Stimulated activated CD4-positive, alpha-beta T cell treated with anti-CD3 and anti-CD28 coated beads, Interleukin-12 subunit alpha, Interleukin-12 subunit beta, amount 100 ng/mL, for 24 hours (primary cell): Measurements from ENCODE around the gene GPR78.

Experiments used
- DNase-seq, 2 experiments: peaks; one replicate each; pipeline ENCODE4 v3.0.0-alpha.2; 2020; ENCODE audit warnings: low read depth in 2 of 2

GPR78 gene

DNA sequence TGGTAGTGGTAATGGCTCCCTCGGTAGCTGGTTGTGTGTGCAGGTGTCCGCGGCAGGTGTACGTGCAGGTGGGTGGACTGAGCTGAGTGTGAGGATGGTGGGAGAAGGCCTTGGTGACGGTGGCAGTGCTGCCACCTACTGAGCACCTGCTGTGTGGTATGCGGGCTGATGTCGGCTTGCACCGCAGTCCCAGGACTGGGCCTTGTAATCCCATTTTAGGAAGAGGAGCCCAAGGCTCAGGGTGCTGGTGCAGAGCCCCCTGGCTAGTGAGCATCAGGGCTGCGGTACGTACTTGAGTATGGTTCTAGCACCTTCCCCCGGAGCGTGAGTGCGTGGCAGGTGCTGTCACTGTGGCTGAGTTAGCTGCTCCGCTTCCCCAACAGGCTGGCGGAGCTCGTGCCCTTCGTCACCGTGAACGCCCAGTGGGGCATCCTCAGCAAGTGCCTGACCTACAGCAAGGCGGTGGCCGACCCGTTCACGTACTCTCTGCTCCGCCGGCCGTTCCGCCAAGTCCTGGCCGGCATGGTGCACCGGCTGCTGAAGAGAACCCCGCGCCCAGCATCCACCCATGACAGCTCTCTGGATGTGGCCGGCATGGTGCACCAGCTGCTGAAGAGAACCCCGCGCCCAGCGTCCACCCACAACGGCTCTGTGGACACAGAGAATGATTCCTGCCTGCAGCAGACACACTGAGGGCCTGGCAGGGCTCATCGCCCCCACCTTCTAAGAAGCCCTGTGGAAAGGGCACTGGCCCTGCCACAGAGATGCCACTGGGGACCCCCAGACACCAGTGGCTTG lies 6.7 kb downstream of the GPR78 start:
- no peak for DNase-seq

DNA sequence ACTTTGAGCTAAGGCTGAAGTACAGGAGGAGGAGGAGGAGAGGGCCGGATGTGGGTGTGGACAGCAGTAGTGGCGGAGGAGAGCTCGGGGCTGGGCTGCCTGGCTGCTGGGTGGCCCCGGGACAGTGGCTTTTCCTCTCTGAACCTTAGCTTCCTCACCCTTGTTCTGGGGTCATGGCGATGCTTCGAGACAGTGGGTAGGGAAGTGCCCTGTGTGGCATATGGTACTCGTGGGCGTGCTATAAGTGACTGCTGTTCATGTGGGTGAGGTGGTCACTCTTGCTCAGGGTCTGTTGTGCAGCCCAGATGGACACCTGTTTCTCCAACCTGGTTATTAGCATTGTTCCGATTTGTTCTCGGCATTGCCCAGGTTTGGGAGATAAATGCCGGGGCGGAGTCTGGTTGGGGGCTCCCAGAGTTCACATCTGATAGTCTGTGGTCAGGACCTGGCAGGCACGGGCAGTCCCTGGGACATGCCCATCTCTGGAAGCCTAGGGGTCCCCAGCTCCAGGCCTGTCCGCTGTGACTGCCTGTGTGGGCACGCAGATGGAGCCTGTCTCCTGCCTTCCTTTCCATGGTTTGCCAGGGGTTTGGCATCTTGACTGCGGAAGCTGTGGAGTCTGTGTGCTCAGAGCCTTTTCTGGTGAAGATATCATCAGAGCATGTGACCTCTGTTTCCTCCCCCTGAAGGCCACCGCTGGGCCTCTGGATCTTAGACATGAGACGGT lies 7.4 kb downstream of the GPR78 start:
- no peak for DNase-seq

DNA sequence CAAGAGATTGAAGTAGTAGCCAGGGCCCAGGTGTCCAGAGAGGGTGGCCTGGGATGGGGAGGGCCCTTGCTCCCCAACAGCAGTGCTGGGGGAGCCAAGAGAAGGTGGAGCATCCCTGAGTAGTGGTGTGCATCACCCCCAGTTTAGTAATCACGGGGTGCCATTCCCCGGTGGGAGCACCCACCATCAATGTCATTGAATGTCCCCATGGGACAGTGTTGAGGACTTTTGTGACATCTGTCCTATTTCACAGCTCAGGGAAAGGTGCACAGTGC lies 7.9 kb downstream of the GPR78 start:
- no peak for DNase-seq

DNA sequence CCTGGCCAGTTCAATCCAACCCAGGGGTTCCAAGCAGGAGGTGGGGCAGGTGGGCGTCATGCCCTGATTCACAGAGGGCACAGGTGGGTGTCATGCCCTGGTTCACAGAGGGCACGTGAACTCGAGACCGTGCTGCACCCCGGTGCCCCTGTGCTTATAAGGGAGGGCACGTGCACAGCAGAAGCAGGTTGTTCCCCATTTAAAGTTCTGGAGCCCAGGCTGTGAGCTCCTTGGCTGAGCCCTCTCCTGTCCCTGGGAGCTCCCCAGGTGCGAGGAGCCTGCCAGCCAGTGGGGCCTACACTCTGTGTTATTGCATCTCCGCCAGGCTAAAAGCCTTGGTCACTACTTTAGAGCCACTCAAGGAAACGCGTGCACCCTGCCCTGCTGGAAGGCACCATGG lies 9.1 kb downstream of the GPR78 start:
- no peak for DNase-seq

DNA sequence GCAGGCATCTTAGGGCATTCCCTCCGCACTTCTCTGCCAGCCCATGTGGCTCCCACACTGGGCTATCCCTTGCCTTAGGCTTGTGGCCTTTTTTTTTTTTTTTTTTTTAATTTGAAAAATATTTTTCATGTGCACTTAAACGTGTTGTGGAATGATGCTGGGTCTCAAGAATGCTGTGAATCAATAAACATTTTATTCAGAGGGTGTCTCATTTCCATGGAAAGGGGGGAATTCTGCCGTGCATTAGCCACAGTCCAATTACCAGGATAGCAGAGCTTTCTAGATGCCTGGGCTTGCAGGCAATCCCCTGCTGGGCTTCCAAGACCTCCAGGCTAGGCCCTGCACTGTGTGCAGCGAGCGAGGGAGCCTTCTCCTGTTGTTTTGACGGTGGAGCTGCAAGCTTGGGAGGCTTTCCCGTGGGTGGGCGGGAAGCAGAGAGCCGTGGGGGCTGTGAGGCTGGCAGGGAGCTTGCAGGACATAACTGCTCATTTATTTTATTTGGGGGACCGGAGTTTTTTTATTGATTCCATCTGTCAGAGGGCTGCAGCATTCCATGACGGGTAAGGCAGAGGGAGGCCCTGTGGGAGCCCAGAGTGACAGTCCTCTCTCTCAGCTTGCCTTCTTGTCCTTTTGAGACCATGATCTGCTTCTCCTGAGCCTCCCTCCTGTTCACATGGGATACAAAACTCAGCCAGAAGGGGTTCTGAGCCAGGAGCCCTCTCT lies 9.8 kb downstream of the GPR78 start:
- DNase-seq: no peak

DNA sequence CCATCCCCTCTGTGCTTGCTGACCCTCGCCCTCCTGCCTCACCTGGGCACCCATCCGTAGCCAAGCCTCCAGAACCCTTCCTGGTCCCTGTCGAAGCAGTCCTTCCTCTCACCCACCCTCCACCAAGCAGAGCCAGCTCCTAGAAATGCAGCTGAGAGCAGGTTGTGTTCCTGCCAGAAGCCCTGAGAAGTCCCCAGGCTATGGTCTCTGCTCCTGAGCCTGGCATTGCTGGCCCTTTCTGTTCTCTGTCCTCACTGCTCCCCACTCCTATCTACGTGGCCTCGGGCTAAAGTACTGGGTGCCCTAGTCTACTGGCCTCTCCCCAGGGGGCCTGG lies 10.3 kb downstream of the GPR78 start:
- no peak for DNase-seq

DNA sequence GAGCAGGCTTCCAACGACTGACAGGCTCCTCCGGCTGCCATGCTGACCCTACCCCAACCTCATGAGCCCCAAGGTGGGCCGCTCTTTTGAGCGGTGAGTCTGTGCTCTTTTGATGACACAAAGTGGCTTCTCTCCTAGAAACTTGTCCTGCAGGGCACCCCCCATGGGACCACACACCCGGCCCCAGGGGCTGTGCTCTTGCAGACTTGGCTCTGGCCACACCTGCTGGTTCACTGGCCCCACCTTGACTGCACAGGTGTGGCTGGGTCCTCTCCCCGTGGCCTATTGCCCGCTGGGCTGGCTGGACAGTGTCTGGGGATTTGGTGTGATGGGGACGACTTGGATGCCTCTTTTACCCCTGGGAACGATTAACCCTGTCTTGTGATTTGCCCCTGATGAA lies 10.9 kb downstream of the GPR78 start:
- DNase-seq: no peak

DNA sequence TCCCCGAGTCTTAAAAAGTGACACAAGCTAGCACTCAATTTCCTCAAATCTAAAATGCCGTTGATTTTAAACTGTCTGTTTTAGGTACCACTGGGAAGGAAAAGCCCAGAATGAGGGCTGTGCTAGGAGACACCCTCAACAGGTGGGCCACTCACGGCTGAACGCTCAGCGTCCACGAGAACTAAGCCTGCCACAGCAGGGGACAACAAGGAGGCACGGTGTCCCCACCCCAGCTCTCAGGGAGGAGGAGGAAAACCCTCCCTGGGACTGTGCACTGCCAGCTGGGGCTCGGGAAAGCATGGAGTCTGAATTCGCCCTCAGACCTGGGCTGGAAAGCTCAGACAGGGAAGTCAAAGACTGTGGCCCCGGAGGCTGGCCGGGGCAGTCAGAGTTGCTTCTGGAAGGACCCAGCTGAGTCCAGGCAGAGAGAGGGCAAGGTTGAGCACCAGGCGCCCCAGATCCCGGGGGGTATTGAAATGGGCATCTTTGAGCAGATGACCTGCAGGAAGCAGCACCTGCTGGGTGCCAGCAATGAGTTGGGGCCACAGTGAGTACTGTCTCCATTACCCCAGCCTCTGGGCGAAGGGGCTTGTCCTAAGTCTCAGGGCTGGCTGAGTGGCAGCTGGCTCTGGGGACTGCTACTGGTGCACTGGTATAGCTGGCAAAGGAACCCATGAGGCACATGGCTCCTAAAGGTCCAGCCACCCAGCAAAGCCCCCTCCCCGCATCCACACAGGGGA lies 11.6 kb downstream of the GPR78 start:
- no peak for DNase-seq

DNA sequence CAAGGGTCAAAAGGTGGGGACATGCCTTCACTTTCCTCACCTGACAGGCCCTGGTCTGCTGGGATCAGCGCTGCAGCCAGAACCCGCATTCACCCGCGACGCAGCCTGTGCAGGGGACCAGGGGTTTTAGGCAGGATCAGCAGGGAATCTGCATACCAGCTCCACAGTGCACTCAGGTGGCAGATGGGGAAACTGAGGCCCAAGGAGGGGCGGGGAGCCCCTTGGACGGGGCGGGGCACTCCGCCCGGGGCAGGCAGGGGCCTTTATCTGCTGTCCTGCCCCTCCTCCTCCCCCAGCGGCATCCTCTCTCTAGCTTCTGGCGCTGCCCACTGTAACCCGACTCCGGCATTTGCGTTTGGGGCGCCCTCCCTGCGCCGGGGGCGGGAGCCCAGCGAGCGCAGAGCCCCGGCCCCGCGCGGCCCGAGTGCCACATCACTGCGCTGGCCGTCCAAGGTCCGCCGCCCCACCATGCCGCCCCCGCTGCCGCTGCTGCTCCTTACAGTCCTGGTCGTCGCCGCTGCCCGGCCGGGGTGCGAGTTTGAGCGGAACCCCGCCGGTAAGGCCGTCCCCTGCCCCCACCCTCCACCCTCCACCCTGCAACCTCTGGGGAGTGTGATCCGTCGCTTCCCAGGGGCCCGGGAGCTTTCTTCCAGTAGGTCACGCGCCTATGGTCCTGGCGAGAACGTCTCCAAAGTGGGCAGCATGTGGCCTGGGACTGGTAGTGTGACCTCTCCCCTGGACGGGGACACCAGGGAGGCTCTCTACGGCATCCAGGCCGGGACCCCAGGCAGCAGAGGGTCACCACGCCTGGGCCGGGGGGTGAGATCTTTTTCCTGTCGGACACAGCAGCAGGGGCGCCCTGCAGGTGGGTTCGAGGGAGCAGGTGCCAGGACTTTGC lies 12.4 kb downstream of the GPR78 start, which contains the start of gene CPZ:
TSS of gene CPZ (plus strand) at position 400 of the 898 bp plus-strand sequence. CDS start at position 469, 69 bp downstream.
- DNase-seq: no peak

DNA sequence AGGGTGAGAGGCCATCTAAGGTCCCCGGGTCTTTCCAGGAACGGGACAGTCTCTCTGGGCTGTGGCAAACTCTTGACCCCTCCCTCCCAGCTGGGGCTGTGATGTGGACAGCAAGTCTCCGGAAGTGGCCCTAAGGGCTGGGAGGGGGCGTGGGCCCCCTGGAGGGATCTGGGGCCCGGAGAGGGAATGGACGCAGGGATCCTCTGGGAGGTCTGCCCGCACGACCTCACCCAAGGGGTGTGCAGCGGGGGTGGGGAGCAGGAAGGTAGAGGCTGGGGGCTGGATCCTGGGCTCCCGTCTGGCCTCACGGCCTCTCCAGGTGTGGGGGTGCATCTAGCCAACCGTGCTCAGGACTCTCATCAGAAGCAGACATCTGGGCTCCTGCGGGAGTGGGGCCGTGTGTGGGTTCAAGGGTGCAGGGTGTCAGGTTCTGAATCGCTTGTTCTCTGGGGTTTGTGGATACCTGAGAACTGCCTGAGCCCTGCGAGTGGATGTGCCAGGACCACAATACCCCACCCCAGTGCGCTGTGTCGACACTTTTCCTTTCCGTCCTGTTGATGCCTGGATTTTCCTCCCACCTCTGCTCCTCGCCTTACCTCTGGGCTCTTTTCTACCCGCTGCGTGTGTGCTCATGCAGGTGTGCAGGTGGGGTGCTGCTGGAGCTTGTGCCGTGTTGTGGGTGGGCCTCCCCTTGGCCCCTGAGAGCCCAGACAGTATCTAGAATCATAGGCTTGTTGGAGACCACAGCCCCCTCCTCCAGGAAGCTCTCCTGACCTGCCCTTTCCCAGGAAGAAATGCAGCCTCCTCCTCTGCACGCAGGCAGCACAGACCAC lies 13.3 kb downstream of the GPR78 start:
- DNase-seq: no peak

DNA sequence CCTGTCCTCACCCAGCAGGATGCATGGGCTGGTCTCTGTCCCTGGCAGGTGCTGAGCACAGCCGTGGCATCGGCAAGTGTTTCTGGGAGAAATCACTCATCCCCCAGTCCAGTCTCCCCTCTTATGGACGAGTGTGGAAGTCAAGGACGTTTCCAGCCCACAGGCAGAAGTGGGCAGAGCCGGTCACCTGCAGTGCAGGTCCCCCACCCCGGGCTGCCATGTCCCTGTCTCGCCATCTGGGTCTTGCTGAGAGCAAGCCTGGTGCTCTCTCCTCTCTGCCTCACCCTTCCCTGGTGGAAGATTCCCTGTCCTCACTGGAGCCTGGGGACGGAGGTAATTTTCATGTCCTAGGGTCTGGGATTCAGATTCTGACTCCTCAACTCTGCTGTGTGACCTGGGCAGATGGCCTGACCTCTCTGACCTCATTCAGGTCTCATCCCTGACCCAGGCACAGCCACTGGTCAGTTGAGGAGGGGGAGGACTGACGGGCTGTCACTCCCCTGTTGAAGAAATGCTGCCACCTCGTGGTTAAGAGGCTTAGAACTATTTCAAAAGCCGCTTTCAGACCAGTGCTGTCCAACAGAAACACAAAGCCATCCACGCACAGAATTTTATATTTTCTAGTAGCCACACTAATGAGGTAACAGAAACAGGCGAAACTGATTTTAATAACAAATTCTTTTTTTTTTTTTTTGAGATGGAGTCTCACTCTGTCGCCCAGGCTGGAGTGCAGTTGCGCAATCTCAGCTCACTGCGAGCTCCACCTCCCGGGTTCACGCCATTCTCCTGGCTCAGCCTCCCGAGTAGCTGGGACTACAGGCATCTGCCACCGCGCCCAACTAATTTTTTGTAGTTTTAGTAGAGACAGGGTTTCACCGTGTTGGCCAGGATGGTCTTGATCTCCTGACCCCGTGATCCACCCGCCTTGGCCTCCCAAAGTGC lies 14.2 kb downstream of the GPR78 start:
- no peak for DNase-seq

DNA sequence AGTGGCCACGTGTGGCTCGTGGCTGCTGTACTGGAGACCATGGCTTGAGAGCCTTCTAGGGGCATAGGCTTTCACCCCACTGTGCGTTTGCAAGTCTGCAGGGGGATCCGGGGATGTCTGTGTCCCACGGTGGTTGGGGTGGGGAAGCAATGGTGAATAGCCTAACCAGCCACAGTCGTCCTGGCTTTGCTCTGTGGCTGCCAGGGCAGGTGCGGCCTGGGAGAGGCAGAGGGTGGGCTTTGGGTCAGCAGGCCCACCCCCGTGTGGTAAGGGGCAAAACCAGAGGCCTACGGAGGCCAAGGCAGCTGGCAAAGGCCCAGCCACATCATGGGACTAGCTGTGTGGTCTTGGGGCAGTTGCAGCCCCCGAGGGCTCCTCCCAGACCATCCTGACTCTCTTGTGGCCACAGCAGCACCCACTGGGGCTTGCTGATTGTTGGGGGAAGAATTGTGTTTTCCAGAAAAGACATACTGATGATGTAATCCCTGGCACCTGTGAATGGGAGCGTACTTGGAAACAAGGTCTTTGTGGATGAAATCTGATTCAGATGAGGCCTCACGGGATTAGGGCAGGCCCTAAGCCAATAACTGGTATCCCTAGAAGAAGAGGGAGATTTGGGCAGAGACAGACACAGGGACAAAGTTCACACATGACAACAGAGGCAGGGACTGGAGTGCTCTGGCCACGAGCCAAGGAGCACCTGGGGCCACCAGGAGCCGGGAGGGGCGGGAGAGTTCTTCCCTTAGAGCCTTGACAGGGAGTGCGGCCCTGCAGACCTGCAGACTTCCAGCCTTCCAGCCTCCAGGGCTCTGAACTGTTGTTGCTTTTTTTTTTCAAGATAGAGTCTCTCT lies 15.3 kb downstream of the GPR78 start:
- DNase-seq: no peak

DNA sequence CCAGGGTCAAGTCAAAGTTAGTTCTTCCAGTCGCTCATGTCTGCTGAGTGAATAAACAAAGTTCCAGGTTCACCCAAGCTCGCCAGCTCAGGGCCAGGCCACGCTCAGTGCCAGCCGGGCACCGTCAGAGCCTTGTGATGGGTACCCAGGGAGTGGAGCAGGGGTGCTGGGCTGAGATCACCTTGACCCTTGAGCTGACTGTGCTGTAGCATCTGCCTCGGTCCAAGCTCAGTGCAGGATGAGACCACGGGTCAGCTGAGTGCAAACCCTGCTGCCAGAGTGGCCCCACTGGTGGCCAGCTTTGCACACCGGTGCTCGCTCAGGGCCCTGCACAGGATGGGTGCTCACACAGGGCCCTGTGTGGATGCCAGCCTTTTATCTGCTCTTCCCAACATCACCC lies 16.7 kb downstream of the GPR78 start:
- no peak for DNase-seq

DNA sequence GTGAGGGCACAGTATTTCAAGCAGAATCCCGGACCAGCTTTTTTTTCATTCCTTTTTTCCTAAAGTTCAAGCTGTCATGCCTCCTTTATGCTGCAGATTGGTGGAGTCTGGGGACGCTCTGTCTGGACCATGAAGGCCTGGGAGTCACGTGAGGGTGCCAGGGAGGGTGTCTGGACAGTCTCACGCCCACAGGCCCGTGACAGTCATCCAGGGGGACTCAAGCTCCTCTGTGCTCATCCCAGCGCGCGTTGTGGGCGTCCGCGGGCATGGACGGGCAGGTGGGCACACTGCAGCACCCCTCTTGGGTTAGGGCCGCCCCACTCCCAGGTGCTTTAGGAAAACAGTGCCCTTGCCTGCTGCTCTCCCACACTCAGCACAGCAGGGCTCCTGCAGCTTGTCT lies 17.1 kb downstream of the GPR78 start:
- no peak for DNase-seq

DNA sequence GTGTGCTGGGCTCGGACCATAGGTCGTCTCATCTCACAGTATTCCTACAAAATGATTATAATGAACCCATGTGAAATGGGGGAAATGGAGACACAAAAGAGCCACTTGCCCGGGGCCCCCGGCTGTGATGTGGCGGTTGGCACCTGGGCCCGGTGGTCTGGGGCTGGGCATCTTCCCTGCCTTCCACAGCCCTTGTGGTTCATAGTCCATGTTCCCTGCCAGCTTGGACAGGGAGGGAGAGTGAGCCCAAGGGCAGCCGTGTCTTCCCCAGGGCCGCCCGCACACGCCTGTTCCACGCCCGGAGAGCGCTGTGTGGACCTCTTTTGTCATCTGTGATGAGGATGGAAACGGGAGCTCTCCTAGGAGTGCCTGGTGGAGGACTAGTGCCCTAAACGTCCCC lies 17.6 kb downstream of the GPR78 start:
- no peak for DNase-seq

DNA sequence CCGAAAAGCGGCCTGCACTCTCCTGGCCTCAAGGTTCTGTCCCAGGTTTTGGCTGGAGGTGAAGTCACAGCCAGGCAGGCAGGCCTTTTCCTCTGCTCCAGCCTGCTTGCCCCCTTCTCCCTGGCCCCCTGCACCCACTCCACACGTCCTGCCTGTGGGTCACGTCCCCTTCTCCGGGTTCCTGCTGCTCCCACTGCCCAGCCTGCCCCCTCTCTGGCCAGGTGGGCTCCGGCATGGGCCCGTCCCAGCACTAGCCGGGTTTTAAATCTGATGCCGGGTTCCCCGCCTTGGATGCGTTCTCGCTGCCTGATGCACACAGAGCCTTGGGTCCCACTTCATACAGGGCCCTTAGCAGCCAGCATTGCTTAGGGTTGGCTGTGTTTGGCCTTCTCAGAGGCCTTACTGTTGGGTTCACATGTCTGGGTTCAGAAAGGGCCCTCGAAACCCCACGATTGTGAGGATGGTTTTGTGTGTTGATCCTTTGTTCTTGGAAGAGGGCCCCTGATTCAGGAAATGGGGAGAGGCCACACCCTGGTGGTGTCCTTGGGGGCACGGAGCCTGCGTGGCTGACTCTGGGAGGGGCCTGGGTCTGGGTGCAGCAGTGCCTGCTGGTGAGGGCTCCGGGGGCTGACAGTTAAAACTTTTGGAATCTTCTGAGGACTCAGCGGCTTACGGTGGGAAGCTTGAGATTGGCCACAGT lies 18.3 kb downstream of the GPR78 start:
- no peak for DNase-seq

DNA sequence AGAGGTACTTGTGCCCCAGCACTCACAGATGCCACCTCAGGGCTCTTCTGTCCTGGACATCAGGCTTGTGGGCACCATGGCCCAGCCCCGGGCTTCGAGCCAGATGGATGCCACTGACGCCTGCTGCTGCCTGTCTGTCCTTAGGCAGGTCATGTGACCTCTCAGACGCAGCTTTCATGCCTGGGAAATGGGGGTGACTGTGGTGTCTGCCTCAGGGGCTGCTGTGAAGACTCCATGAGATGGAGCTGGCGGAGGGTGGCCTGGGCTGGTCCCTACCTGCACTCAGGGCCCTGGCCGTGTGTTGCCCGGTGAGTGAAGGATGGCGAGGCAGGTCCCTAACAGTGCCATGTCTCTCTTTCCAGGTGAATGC lies 18.9 kb downstream of the GPR78 start:
- DNase-seq: no peak

DNA sequence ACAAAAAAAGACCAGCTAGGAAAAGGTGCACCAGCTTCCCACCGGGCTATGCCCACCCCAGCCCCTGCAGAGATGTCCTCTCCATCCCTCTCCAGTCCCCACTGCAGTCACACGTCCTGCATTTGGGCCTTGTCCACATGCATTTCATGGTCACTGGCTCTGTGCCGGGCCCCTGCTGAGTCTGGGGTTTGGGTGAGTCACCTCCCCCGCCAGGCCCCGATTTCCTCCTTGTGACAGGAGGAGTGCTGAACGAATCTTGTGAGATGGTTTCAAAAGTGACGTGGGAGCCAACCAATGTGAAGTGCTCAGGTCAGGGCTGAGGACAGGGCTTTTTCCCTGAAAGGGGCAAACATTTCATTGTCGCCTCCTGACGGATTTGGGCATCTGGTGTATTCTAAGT lies 19.5 kb downstream of the GPR78 start:
- no peak for DNase-seq
